OCI-LY3 (cell line): ENCODE measurements around the gene EXOSC10.

Source experiments
- CTCF ChIP-seq: fragments of 200-600, 300-600 bp; sonication (generic); IDR thresholded peaks from 2 replicates; pipeline ENCODE4 v1.5.1; 2014; ENCODE audit warnings: antibody characterized with exemption, low read length, low read depth
- EZH2phosphoT487 ChIP-seq: fragments of 200-600 bp; shearing (Covaris generic); IDR thresholded peaks from 2 replicates; pipeline ENCODE4 v1.6.1; 2018; ENCODE audit warnings: antibody characterized with exemption, mixed run types, low read depth

DNA sequence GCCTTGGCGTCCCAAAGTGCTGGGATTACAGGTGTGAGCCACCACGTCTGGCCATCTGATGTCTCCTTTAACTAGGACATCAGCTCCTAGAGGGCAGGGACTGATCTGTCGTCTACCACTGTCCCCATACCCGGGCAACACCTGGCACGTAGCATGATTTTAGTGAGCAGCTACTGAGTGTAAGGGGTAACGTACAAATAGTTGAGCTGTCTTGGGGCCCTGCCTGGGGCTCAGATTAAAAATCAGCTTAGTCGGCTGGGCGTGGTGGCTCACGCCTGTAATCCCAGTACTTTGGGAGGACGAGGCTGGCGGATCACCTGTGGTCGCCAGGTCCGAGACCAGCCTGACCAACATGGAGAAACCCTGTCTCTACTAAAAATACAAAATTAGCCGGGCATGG lies 41.6 kb downstream of the EXOSC10 start:
- no peak for TF ChIP-seq CTCF
- TF ChIP-seq EZH2phosphoT487 = no peak
